MCF 10A (cell line): ENCODE measurements around the gene ART1. TPM values are rescaled to one million over a fixed set of nuclear protein-coding genes. Genes with fewer than 3 reads are reported as not detected.
"Not testable (repeated sequence)": the region's sequence is repeated elsewhere in the genome, so short reads cannot be mapped to it uniquely, and the experiment has no call there.

ENCODE experiments used
- BruUV-seq: library from RNA; stranded (reverse); fragments of 400-500 nt; replicated peaks from 2 replicates; lab custom pipeline; 2021; lab: Mats Ljungman, UMichigan
- CTCF ChIA-PET: fragments of 300-600 bp; sonication (Branson Sonifier 250); formaldehyde crosslinking; extraction: SDS; loops from one replicate; lab custom pipeline; 2021; ENCODE audit warnings: antibody characterized with exemption, inconsistent platforms; lab: Yijun Ruan, JAX
- POLR2A ChIA-PET: fragments of 300-600, 350-650 bp; sonication (Branson Sonifier 250); formaldehyde crosslinking; extraction: SDS; loops from one replicate; lab custom pipeline; 2020; ENCODE audit warnings: antibody characterized with exemption, inconsistent platforms; lab: Yijun Ruan, JAX
- DNase-seq: peaks from one replicate; pipeline ENCODE4 v3.0.0-alpha.2; 2018; ENCODE audit not compliant: unreplicated experiment
- H3K27ac Mint-ChIP-seq: one replicate; pipeline ENCODE4 v1.8.0; 2022; ENCODE audit warnings: mild to moderate bottlenecking, low read depth, mixed read lengths; ENCODE audit not compliant: unreplicated experiment
- H3K27me3 Mint-ChIP-seq: one replicate; pipeline ENCODE4 v1.8.0; 2022; ENCODE audit warnings: mixed read lengths; ENCODE audit not compliant: insufficient read depth, unreplicated experiment
- H3K36me3 Mint-ChIP-seq: one replicate; pipeline ENCODE4 v1.8.0; 2022; ENCODE audit warnings: mild to moderate bottlenecking, moderate library complexity, mixed read lengths; ENCODE audit not compliant: insufficient read depth, unreplicated experiment
- H3K4me1 Mint-ChIP-seq: one replicate; pipeline ENCODE4 v1.8.0; 2022; ENCODE audit warnings: mixed read lengths; ENCODE audit not compliant: insufficient read depth, unreplicated experiment
- H3K4me3 Mint-ChIP-seq: one replicate; pipeline ENCODE4 v1.8.0; 2022; ENCODE audit warnings: mild to moderate bottlenecking, moderate library complexity, mixed read lengths; ENCODE audit not compliant: unreplicated experiment
- H3K9me3 Mint-ChIP-seq: one replicate; pipeline ENCODE4 v1.8.0; 2022; ENCODE audit warnings: mixed read lengths; ENCODE audit not compliant: unreplicated experiment
- intact Hi-C: fragments of 100-400 bp; cut with micrococcal nuclease; formaldehyde crosslinking; loops from 2 replicates; pipeline ENCODE4 v1.14.1; 2022
- total RNA-seq: library from RNA; stranded (reverse); gene quantifications from 2 replicates; pipeline ENCODE4 v1.2.3, GENCODE V29; 2022
- TF ChIP-seq, protein P1 (sequence below): fragments of 200-600 bp; IDR thresholded peaks from one replicate; pipeline ENCODE4 v1.8.0; 2022; ENCODE audit warnings: antibody characterized with exemption, mild to moderate bottlenecking; ENCODE audit not compliant: unreplicated experiment

Gene ART1
- total RNA-seq, 1 experiment from 2014 or later, result not detected

DNA sequence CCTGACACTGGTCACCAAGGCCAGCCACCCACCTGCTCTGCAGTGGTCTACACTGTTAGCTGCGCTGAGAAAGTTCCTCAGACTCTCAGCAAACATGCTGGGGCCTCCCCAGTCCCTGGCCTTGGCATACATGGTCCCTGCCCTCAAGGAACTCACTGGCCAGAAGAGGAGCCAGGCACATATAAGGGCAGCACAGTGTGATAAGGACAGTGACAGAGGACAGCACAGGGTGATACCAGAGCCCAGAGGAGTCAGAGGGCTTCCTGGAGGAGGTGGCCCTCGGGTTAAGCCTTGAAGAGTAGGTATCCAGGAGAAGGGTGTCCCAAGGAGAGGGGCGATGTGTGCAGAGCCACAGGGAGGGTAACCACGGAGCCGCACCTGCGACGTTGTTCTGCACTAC is 624 bp downstream of the ART1 start:
- POLR2A ChIA-PET, result no interaction called here
- no TSS peak for BruUV-seq
- TF ChIP-seq, protein P1, sequence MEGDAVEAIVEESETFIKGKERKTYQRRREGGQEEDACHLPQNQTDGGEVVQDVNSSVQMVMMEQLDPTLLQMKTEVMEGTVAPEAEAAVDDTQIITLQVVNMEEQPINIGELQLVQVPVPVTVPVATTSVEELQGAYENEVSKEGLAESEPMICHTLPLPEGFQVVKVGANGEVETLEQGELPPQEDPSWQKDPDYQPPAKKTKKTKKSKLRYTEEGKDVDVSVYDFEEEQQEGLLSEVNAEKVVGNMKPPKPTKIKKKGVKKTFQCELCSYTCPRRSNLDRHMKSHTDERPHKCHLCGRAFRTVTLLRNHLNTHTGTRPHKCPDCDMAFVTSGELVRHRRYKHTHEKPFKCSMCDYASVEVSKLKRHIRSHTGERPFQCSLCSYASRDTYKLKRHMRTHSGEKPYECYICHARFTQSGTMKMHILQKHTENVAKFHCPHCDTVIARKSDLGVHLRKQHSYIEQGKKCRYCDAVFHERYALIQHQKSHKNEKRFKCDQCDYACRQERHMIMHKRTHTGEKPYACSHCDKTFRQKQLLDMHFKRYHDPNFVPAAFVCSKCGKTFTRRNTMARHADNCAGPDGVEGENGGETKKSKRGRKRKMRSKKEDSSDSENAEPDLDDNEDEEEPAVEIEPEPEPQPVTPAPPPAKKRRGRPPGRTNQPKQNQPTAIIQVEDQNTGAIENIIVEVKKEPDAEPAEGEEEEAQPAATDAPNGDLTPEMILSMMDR, result no peak
- Mint-ChIP-seq H3K4me3 (no peak overlapping the region), H3K27ac (no peak overlapping the region), H3K36me3 (peaks cover 5% of the 10 kb centered on the region), H3K27me3 (peaks cover 41% of the 10 kb centered on the region), H3K9me3 (no peaks in the 10 kb centered on the region), H3K4me1 (peaks cover 12% of the 10 kb centered on the region)
- no peak for DNase-seq
- CTCF ChIA-PET, result interaction anchor here (1.0 to 1.1 kb wide), 2 partner anchors 169 to 190 kb away, joined by 3 read pairs; no protein-coding TSS in a partner anchor
- intact Hi-C loops, result no loop called here

DNA sequence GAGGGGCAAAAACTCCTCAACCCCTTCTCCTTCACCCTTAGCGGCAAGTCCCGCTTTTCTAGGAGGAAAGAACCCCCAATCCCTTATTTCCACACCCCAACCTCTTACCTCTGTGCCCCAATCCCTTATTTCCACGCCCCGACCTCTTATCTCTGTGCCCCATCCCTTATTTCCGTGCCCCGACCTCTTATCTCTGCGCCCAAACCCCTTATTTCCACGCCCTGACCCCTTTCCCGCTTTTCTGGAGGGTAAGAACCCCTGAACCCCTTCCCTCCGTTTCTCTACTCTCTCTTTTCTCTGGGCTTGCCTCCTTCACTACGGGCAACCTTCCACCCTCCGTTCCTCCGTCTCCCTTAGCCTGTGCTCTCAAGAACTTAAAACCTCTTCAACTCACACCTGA is 3.9 kb downstream of the ART1 start:
- not testable (repeated sequence) for H3K27ac Mint-ChIP-seq, BruUV-seq
- peaks cover 30% of the 10 kb centered on the region for H3K27me3 Mint-ChIP-seq

DNA sequence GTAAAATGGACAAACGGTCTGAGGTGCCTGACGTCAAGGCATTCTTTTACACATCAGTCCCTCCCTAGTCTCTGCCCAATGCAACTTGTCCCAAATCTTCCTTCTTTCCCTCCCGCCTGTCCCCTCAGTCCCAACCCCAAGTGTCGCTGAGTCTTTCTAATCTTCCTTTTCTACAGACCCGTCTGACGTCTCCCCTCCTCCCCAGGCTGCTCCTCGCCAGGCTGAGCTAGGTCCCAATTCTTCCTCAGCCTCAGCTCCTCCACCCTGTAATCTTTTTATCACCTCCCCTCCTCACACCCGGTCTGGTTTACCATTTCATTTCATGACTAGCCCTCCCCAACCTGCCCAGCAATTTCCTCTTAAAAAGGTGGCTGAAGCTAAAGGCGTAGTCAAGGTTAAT is 4.4 kb downstream of the ART1 start:
- POLR2A ChIA-PET, BruUV-seq, H3K27ac Mint-ChIP-seq, DNase-seq, H3K36me3 Mint-ChIP-seq, intact Hi-C loops, H3K4me3 Mint-ChIP-seq, CTCF ChIA-PET, H3K9me3 Mint-ChIP-seq: not testable (repeated sequence)
- Mint-ChIP-seq H3K4me1 (peaks cover 14% of the 10 kb centered on the region), H3K27me3 (peaks cover 30% of the 10 kb centered on the region)

More for the DNA sequence above, 3.9 kb downstream of the ART1 start:
- POLR2A ChIA-PET, H3K36me3 Mint-ChIP-seq, DNase-seq, intact Hi-C loops, H3K4me3 Mint-ChIP-seq, H3K9me3 Mint-ChIP-seq, CTCF ChIA-PET: not testable (repeated sequence)
- peaks cover 16% of the 10 kb centered on the region for H3K4me1 Mint-ChIP-seq

DNA sequence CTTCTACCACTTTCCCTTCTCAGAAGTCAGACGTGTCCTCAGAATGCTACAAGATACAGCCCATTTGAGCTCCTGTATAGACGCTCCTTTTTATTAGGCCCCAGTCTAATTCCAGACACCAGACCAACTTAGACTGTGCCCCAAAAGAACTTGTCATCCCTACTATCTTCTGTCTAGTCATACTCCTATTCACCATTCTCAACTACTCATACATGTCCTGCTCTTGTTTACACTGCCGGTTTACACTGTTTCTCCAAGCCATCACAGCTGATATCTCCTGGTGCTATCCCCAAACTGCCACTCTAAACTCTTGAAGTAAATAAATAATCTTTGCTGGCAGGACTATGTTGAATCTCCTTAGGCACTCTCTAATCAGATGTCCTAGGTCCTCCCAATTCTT is 7.6 kb downstream of the ART1 start:
- BruUV-seq, result not testable (repeated sequence)

DNA sequence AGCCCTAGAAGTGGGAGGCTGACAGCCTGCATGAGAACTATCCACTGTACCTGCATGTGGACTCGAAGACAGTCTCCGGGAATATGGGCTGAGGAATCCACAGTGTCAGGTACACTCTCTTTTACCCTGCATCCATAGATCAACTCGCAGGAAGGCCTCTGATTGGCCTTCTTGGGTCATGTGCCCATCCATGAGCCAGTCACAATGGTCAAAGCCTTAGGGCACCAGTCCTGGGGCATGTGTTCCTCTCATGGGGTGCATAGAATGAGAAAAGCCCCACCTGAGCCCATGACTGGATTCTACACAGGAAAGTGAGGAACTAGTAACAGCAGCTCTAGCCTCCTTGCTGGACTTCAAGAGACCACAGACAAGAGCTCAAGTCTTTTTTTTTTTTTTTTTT is 10.6 kb downstream of the ART1 start:
- CTCF ChIA-PET, result interaction anchor here (0.5 to 0.6 kb wide), 3 partner anchors 29 to 118 kb away, joined by 3 read pairs; no protein-coding TSS in a partner anchor
- TF ChIP-seq, protein P1, result no peak
- Mint-ChIP-seq H3K4me1 (peaks cover 9% of the 10 kb centered on the region), H3K27me3 (peaks cover 23% of the 10 kb centered on the region), H3K9me3 (peaks cover 7% of the 10 kb centered on the region), H3K27ac (no peak overlapping the region), H3K36me3 (no peaks in the 10 kb centered on the region), H3K4me3 (no peak overlapping the region)
- DNase-seq, result no peak
- POLR2A ChIA-PET, result no interaction called here
- no TSS peak for BruUV-seq
- intact Hi-C loops, result no loop called here

More for the DNA sequence above, 7.6 kb downstream of the ART1 start:
- POLR2A ChIA-PET, intact Hi-C loops, H3K27ac Mint-ChIP-seq, H3K4me3 Mint-ChIP-seq, H3K36me3 Mint-ChIP-seq, CTCF ChIA-PET, H3K4me1 Mint-ChIP-seq, DNase-seq, H3K9me3 Mint-ChIP-seq: not testable (repeated sequence)
- peaks cover 39% of the 10 kb centered on the region for H3K27me3 Mint-ChIP-seq

DNA sequence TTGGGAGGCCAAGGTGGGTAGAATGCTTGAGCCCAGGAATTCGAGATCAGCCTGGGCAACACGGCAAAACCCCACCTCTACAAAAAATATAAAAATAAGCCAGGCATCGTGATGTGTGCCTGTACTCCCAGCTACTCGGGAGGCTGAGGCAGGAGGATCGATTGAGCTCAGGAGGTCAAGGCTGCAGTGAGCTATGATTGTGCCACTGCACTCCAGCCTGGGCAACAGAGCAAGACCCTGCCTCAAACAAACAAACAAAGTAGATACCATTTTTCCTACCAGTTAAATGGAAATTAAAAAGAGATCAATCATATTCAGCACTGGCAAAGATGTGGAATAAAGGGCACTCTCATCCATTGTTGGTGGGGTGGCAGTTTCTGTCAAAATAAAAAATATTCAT is 12.4 kb downstream of the ART1 start:
- H3K27ac Mint-ChIP-seq, CTCF ChIA-PET, H3K36me3 Mint-ChIP-seq, H3K4me3 Mint-ChIP-seq, intact Hi-C loops, H3K4me1 Mint-ChIP-seq, BruUV-seq, DNase-seq, H3K9me3 Mint-ChIP-seq: not testable (repeated sequence)
- POLR2A ChIA-PET, result interaction anchor here (0.6 to 1.0 kb wide), 2 partner anchors 8 to 26 kb away, joined by 3 read pairs; no protein-coding TSS in a partner anchor
- peaks cover 23% of the 10 kb centered on the region for H3K27me3 Mint-ChIP-seq
